AG20443 (cell line): ENCODE data around the gene AFG3L2.
"Not testable (repeated sequence)": the region's sequence is repeated elsewhere in the genome, so short reads cannot be mapped to it uniquely, and the experiment has no call there.

Experiments
- DNase-seq: peaks from one replicate; pipeline ENCODE4 v3.0.0; 2012; ENCODE audit warnings: low spot score, mixed read lengths

AFG3L2 gene

GRCh38 chr18:12376754-12377555 is at the start of gene AFG3L2:
TSS of gene AFG3L2 (minus strand) at chr18:12377227. CDS start at chr18:12377082, 145 bp downstream.
- peak; percentile 80 for DNase-seq

GRCh38 chr18:12424252-12424651 is 47.2 kb upstream of the AFG3L2 start:
- no peak for DNase-seq

GRCh38 chr18:12423820-12424219 is 46.8 kb upstream of the AFG3L2 start:
- DNase-seq, result no peak

- no peak for DNase-seq
Observed at GRCh38 chr18:12423393-12423792, 46.4 kb upstream of the AFG3L2 start.

- DNase-seq, result no peak
Observed at GRCh38 chr18:12422936-12423335, 45.9 kb upstream of the AFG3L2 start.

- no peak for DNase-seq
Observed at GRCh38 chr18:12421732-12422131, 44.7 kb upstream of the AFG3L2 start.

GRCh38 chr18:12420821-12421421 is 43.9 kb upstream of the AFG3L2 start:
- peak; percentile 53 for DNase-seq

- DNase-seq, result no peak
Observed at GRCh38 chr18:12417687-12418086, 40.7 kb upstream of the AFG3L2 start.

GRCh38 chr18:12416098-12416729 is 39.2 kb upstream of the AFG3L2 start:
- DNase-seq, result no peak

GRCh38 chr18:12411456-12411855 is 34.4 kb upstream of the AFG3L2 start:
- no peak for DNase-seq

GRCh38 chr18:12410747-12411146 is 33.7 kb upstream of the AFG3L2 start:
- not testable (repeated sequence) for DNase-seq

- no peak for DNase-seq
Observed at GRCh38 chr18:12410081-12410481, 33.1 kb upstream of the AFG3L2 start.

- DNase-seq, result no peak
Observed at GRCh38 chr18:12409469-12409868, 32.4 kb upstream of the AFG3L2 start.

- DNase-seq, result no peak
Observed at GRCh38 chr18:12408247-12408869, 31.3 kb upstream of the AFG3L2 start.

GRCh38 chr18:12406371-12407111 is 29.5 kb upstream of the AFG3L2 start:
- no peak for DNase-seq

GRCh38 chr18:12405066-12405465 is 28.0 kb upstream of the AFG3L2 start:
- DNase-seq, result no peak

- DNase-seq, result peak; percentile 76
Observed at GRCh38 chr18:12403601-12404506, 26.8 kb upstream of the AFG3L2 start.

GRCh38 chr18:12401881-12402280 is 24.9 kb upstream of the AFG3L2 start:
- DNase-seq, result no peak

- DNase-seq, result no peak
Observed at GRCh38 chr18:12399231-12399630, 22.2 kb upstream of the AFG3L2 start.

GRCh38 chr18:12398625-12399024 is 21.6 kb upstream of the AFG3L2 start:
- DNase-seq, result no peak

- DNase-seq, result no peak
Observed at GRCh38 chr18:12397793-12398192, 20.8 kb upstream of the AFG3L2 start.
